GM19099 (cell line): ENCODE data around the gene YES1.

Experiments used
- POLR2A ChIP-seq: IDR thresholded peaks from 3 replicates; pipeline ENCODE4 v1.6.1; 2011; ENCODE audit warnings: low read depth; ENCODE audit not compliant: insufficient read length; ENCODE audit errors: extremely low read depth

The YES1 gene

DNA sequence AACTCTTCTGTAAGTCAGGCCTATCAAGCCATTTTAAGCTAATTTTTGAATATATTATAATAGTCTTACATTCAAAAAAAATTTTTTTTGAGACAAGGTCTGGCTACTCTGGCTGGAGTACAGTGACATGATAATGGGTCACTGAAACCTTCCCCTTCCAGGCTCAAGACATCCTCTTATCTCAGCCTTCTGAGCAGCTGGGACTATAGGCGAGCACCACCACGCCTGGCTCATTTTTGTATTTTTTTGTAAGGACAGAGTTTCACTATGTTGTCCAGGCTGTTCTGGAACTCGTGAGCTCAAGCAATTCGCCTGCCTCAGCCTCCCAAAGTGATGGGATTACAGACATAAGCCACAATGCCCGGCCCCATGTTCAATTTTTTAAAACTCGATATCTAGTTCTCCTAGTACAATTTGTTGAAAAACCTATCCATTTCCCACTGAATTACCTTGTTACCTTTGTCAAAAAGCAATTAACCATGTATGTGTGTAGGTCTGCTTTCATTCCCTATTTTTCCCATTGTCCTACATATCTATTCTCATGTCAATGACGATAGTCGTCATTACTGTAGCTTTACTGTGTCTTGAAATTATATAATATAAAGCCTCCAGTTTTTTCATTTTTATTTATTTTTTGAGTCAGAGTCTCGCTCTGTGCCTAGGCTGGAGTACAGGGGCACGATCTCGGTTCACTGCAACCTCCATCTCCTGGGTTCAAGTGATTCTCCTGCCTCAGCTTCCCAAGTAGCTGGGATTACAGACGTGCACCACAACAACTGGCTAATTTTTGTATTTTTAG is 44.8 kb downstream of the YES1 start:
- no peak for TF ChIP-seq POLR2A

DNA sequence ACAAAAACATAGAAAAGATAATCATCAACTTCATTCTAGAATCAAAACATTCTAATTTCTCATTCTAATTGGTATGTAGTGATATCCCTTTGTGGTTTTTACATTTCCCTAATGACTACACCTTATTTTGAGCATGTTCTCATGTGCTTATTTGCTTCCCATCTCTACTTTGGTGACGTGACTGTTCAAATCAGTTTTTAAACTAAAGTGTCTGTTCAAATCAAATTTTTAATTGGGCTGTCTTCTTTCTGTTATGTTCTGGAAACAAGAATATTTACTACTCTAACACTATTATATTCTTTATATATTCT is 45.5 kb downstream of the YES1 start:
- no peak for TF ChIP-seq POLR2A

DNA sequence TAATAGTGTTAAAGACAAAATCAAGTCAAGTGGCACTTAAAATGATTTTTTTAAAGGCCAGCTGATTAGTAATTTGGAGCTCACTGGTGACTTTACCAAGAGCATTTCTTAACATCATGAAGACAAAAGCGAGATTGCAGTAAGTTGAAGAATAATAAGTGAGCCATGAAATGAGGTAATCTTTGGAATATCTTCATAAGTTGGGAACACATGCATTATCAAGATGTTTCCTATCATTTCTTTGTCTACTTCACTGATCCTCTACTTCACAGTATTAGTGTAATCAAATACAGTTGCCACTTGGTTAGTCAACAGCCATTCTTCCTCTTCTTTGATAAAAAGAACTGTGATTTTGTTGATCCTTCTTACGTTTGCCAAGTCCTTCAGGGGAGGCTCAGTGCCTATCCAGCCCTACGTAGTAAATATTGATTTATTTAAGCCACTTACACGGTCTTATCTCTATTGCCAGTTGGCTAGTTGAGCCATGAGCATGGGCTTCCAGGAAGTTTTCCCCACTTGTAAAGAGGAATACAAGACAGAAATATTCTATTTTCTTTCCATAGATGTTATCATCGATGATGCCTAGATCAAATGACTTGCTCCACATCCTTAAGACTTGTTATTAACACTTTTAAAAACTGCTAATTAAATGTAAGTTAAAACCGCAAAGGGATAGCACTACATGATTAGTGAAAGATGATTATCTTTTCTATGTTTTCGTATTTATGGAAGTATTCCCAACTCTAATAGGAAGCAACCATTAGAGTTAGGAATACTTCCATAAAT is 46.1 kb downstream of the YES1 start:
- TF ChIP-seq POLR2A = no peak

GRCh38 chr18:755506-755905 is 56.5 kb downstream of the YES1 start:
- TF ChIP-seq POLR2A = no peak

GRCh38 chr18:754656-755055 is 57.4 kb downstream of the YES1 start:
- TF ChIP-seq POLR2A = no peak

DNA sequence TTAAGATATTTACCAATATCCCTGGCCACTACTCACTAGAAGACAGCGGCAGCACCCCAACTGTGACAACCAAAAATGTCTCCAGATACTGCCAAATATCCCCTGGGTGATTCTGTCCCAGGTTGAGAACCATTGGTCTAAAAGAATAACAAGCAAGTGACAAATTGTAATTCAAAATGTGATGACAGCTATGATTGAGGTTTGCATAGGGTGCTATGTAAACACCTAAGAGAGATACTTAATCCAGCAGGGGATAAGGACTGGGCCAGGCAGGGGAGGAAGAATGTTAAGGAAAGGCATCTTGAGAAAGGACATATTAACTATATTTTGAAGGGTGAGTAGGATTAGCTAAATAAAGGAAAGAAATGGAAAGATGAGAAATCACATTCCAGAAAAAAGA is 61.6 kb downstream of the YES1 start:
- no peak for TF ChIP-seq POLR2A

- no peak for TF ChIP-seq POLR2A
Measured at GRCh38 chr18:744832-745597, 67.0 kb downstream of the YES1 start.

GRCh38 chr18:741931-742512 is 70.0 kb downstream of the YES1 start:
- TF ChIP-seq POLR2A = no peak

GRCh38 chr18:732371-732770 is 79.7 kb downstream of the YES1 start:
- no peak for TF ChIP-seq POLR2A

- no peak for TF ChIP-seq POLR2A
Measured at GRCh38 chr18:731185-731584, 80.9 kb downstream of the YES1 start.

- no peak for TF ChIP-seq POLR2A
Measured at GRCh38 chr18:730692-731091, 81.3 kb downstream of the YES1 start.

DNA sequence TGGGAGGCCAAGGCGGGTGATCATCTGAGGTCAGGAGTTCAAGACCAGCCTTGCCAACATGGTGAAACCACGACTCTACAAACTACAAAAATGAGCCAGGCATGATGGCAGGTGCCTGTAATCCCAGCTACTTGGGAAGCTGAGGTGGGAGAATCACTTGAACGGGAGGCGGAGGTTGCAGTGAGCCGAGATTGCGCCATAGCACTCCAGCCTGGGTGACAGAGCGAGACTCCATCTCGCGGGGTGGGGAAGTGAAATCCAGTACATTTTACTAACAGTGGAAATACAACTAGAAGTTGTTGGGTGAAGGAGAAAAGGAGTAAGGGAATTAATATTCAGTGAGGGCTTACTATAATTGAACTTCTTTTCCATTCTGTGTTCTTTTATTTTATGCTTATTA is 86.4 kb downstream of the YES1 start:
- no peak for TF ChIP-seq POLR2A

DNA sequence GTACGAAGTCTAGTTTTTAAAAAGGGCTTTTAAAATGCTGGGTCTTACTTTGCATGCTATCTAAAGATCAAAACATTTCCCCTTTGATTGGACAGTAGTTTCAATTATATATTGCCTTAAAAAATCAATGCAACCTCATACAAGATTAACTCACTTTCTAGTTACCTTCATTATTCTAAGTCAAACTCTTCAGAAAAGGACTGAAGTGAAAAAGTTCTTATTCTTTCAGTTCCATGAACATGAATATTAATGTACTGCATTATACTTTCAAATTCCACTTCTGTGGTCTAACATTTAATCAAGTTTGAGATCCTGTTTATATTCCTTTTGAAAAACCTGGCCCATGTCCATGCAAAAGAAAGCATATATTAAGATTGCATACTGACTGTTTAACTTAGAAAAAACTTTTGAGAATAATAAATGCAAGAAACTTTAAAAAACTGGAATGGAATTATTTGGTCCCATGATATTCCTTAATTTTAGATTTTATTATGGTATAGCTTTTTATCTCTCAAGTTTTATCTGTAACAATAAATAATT is 88.4 kb downstream of the YES1 start:
- no peak for TF ChIP-seq POLR2A

GRCh38 chr18:717003-717402 is 95.0 kb downstream of the YES1 start:
- no peak for TF ChIP-seq POLR2A

- no peak for TF ChIP-seq POLR2A
Measured at GRCh38 chr18:715626-716025, 96.4 kb downstream of the YES1 start.
